ENCODE data around the gene PDE6H.

The PDE6H gene

GRCh38 chr12:14972816-14973215 lies at the start of gene PDE6H:
Gene PDE6H (plus strand): TSS chr12:14973042. CDS start chr12:14978013, 4,971 bp downstream.
- no peak for DNase-seq (ENCODE audit: low read depth)

DNA sequence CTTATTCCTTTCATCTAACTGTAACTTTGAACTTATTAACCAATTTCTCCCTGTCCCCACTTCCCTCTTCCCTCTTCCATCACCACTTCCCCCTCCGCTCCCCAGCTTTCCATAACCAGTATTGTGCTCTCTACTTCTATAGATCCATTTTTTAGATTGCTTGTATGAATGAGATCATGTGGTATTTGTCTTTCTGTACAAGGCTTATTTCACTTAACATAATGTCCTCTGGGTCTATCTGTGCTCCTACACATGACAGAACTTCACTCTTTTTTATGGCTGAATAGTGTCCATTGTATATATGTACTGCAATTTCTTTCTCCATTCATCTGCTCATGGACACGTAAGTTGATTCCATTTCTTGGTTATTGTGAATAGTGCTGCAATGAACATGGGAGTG lies 48.9 kb upstream of the PDE6H start:
- DNase-seq (ENCODE audit: low read depth) = no peak

- DNase-seq (ENCODE audit: low read depth) = no peak
Observed at GRCh38 chr12:14924541-14924940, 48.3 kb upstream of the PDE6H start.

- DNase-seq (ENCODE audit: low read depth) = no peak
Observed at GRCh38 chr12:14927267-14927666, 45.6 kb upstream of the PDE6H start.

GRCh38 chr12:14928931-14929330 lies 43.9 kb upstream of the PDE6H start:
- no peak for DNase-seq (ENCODE audit: low read depth)

GRCh38 chr12:14930299-14930698 lies 42.5 kb upstream of the PDE6H start:
- DNase-seq (ENCODE audit: low read depth) = no peak

- no peak for DNase-seq (ENCODE audit: low read depth)
Observed at GRCh38 chr12:14931359-14931758, 41.5 kb upstream of the PDE6H start.

- DNase-seq (ENCODE audit: low read depth) = no peak
Observed at GRCh38 chr12:14931791-14932560, 40.9 kb upstream of the PDE6H start.

GRCh38 chr12:14934511-14934910 lies 38.3 kb upstream of the PDE6H start:
- no peak for DNase-seq (ENCODE audit: low read depth)

DNA sequence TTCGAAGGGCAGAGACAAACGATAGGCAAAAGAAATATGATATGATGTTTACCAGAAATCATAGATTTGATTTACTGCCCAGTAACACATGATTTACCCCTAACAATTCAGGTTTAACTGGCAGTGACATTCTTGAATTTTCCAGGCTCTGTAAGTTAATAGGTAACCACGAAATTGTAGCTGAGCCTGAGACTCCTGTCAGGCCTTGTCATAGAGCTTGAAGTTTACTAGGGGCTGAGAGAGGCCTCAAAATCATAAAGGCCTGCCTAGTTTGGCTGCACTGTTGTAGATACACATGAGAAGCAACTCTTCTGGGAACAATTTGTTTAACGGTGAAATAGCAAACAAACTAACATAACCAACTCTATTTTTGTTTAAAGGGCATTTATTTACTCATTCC lies 37.8 kb upstream of the PDE6H start:
- no peak for DNase-seq (ENCODE audit: low read depth)

DNA sequence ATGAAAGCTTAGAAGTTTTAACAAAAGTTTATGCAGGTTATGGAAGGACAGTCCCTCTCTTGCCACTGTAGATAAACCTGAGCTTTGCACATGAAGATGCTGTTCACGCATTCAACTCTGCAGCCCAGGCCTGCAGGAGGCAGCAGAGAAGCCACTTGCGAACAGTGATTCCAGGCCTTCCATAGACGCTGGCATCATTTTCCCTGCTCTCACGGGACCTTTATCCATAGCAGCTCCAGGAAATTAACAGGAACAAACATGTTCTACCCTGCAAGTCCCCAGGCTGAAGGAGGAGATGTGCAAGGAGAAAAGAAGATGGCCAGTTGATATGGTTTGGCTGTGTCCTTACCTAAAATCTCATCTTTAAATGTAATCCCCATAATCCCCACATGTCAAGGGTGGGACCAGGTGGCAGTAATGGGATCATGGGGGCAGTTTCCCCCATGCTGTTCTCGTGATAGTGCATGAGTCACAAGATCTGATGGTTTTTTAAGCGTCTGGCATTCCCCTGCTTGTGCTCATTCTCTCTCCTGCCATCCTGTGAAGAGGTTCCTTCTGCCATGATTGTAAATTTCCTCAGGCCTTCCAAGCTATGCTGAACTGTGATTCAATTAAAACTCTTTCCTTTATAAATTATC lies 36.5 kb upstream of the PDE6H start:
- DNase-seq (ENCODE audit: low read depth) = no peak

DNA sequence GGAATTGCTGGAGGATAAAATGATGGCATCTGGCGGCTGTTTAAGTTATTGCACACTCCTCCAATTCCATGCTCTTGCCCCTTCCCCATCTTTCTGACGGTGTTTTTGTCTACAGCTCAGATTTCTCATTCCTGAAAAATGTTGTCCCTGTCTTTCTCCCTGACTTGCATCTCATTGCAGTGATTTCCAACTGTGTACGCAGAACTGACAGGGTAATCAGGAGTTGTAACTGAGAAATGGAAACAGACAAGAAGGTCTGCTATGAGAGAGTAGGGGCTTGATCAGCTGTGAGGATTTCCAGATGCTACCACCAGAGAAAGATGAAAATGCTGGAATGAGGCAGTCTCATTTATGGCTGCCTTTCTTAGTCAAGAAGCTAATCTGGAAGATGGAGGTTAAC lies 35.8 kb upstream of the PDE6H start:
- no peak for DNase-seq (ENCODE audit: low read depth)

GRCh38 chr12:14937689-14938088 lies 35.2 kb upstream of the PDE6H start:
- no peak for DNase-seq (ENCODE audit: low read depth)

DNA sequence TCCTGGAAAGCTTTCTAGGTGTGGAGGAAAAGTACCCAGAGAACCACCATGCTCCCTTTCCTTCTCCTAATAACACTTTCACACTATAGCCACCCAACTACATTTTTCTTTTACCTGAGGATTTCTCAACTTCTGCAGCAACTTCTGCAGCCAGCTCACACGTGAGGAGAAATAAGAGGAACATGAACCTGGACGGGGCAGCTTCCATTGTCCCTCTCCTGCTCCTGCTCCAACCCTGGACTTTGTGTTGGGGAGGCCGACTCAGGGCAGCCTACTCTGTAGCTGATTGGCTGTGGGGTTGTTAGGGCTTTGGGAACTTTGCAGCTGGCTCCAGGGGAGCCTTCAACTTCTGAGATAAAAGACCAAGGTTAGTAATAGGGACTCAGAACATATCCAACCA lies 34.5 kb upstream of the PDE6H start, which contains the start of gene ERP27:
ERP27 (minus strand) TSS at position 237 of the 400 bp plus-strand sequence; CDS start at position 208, 29 bp downstream.
- no peak for DNase-seq (ENCODE audit: low read depth)

DNA sequence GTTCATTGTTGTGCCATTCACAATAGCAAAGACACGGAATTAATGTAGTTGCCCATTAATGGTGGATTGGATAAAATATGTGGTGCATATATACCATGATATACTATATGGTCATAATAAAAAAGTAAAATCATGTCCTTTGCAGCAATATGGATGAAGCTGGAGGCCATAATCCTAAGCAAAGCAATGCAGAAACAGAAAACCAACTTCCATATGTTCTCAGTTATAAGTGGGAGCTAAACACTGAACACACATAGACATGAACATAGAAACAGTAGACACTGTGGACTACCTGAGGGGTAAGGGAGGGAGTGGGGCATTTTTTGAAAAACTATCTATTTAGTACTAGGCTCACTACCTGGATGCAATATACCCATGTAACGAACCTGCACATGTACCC lies 31.5 kb upstream of the PDE6H start:
- DNase-seq (ENCODE audit: low read depth) = no peak

- no peak for DNase-seq (ENCODE audit: low read depth)
Observed at GRCh38 chr12:14942196-14942931, 30.5 kb upstream of the PDE6H start.

DNA sequence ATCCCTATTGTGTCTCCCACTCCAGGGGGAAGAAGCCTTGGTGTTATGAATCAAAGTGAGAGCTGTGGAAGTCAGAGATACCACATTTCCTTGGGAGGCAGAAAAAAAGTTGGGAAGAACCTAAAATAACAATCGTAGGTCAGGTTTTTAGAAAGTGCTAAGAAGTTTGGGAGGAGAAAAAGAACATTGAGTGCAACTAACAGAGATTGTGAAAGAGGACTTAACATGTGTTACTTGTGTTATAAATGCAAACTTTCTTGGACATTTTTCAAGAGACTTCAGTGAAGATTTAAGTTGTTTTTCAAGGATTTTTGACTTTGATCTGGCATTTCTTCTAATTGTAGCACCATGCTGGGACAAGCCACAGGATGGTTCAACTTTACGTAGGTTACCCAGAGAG lies 26.7 kb upstream of the PDE6H start:
- no peak for DNase-seq (ENCODE audit: low read depth)

DNA sequence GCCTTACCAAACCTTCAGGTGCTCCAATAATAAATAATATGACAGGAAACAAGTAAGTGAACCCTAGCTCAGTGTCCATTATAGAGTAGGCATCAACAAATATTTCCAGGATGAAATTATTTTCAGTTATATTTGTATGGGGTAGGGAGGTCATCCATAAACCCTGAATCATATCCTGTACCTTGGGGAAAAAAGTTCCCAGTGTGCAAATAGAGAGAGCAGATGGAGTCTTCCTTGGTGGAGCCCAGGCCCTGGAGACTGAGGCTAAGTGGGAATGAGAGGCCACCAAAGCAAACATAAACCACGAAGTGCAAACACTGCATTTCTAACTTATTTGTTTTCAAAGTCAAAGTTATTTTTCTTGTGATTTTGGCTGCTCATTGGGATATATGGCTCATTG lies 26.0 kb upstream of the PDE6H start:
- DNase-seq (ENCODE audit: low read depth) = no peak

DNA sequence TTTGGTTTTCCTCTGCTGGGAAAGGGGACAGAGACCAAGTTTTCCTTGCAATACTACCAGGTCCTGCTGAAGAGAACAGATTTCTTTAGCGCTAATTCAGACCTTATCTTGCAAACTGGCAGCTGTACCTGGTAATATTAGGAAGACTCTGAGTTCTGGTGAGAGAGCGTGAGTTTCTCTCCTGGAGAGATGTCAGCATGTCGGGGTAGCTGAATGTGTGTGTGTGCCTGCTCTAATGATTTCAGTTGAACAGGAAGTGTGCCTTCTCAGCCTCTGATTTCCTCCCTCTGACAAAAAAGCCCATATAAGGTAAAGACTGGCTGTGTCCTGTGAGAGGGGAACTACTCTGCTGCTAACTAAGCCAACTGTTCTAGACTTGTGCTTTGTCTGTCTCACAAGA lies 24.2 kb upstream of the PDE6H start:
- no peak for DNase-seq (ENCODE audit: low read depth)

DNA sequence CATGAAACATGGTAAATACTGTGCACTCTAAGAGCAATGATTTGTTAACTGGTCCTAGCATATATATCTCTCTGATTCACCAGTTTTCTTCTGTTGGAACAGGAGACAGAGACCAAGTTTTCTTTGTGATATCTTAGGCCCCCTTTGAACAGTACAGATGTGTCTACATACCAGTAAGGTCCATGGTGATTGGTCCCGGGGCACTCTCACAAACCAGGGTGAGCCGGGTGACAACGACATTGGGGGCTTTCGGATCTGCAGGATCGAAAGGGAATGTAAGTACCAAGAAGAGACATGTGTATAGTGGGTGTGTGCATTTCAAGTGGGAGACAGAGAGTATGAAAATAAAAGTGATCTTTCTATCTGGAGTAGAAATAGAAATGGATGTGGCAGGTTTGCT lies 23.2 kb upstream of the PDE6H start:
- no peak for DNase-seq (ENCODE audit: low read depth)

GRCh38 chr12:14950421-14950820 lies 22.4 kb upstream of the PDE6H start:
- no peak for DNase-seq (ENCODE audit: low read depth)

- DNase-seq (ENCODE audit: low read depth) = no peak
Observed at GRCh38 chr12:14950982-14951746, 21.7 kb upstream of the PDE6H start.

Data from HS-27A (cell line).